ENCODE data around the gene PDCL3. TPM values are rescaled to one million over a fixed set of nuclear protein-coding genes. Genes with fewer than 3 reads are reported as not detected.

PDCL3 gene
- total RNA-seq, 3 donors from 2014 or later (not counting 1 experiment from before 2014, with no cell fraction given), result 22.3 to 27.3 (median 24.8) TPM

- no peak for TF ChIP-seq CTCF (IDR thresholded peaks at IDR 0.05)
- WGBS (ENCODE audit: insufficient coverage), result 90% methylated on average over 1 of the region's 1 CpG
- no peak for DNase-seq
- ATAC-seq, result no peak
- Histone ChIP-seq H3K9me3 (ENCODE audit: control insufficient read depth, insufficient read depth, low read length) (no peaks in the 10 kb centered on the region), H3K4me1 (ENCODE audit: control insufficient read depth, insufficient read depth, low read length) (no peaks in the 10 kb centered on the region), H3K27ac (ENCODE audit: low read length) (no peak overlapping the region), H3K36me3 (ENCODE audit: control insufficient read depth, insufficient read depth, low read length) (no peaks in the 10 kb centered on the region), H3K4me3 (ENCODE audit: low read length) (no peak overlapping the region), H3K27me3 (ENCODE audit: control insufficient read depth, insufficient read depth, low read length) (no peaks in the 10 kb centered on the region)
- H3K4me1 Mint-ChIP-seq, result no peaks in the 10 kb centered on the region
- H3K9me3 Mint-ChIP-seq, result no peaks in the 10 kb centered on the region
- no peak overlapping the region for H3K27ac Mint-ChIP-seq
- no peaks in the 10 kb centered on the region for H3K36me3 Mint-ChIP-seq
- no peak overlapping the region for H3K4me3 Mint-ChIP-seq
- H3K27me3 Mint-ChIP-seq (ENCODE audit: low read depth in 2 of 2), result peaks cover 21 to 32% of the 10 kb centered on the region in 2 donors
- intact Hi-C loops (cut with micrococcal nuclease), result no loop called here
Measured at GRCh38 chr2:100548771-100549170, 14.0 kb upstream of the PDCL3 start.

GRCh38 chr2:100551303-100551702 lies 11.5 kb upstream of the PDCL3 start:
- H3K36me3 Mint-ChIP-seq, result no peaks in the 10 kb centered on the region
- intact Hi-C loops (cut with micrococcal nuclease), result no loop called here
- no peak for ATAC-seq
- H3K27ac Mint-ChIP-seq, result no peak overlapping the region
- H3K27ac ChIP-seq (ENCODE audit: low read length), result no peak overlapping the region
- no peaks in the 10 kb centered on the region for H3K27me3 ChIP-seq (ENCODE audit: control insufficient read depth, insufficient read depth, low read length)
- peaks cover 12 to 14% of the 10 kb centered on the region in 2 donors for H3K4me1 Mint-ChIP-seq
- no peak for TF ChIP-seq CTCF (IDR thresholded peaks at IDR 0.05)
- 97% methylated on average over 3 of the region's 5 CpGs for WGBS (ENCODE audit: insufficient coverage)
- H3K9me3 Mint-ChIP-seq, result no peaks in the 10 kb centered on the region
- peaks cover 4% of the 10 kb centered on the region for H3K4me1 ChIP-seq (ENCODE audit: control insufficient read depth, insufficient read depth, low read length)
- H3K4me3 Mint-ChIP-seq, result no peak overlapping the region
- no peaks in the 10 kb centered on the region for H3K36me3 ChIP-seq (ENCODE audit: control insufficient read depth, insufficient read depth, low read length)
- H3K9me3 ChIP-seq (ENCODE audit: control insufficient read depth, insufficient read depth, low read length), result no peaks in the 10 kb centered on the region
- DNase-seq, result no peak
- no peak overlapping the region for H3K4me3 ChIP-seq (ENCODE audit: low read length)
- H3K27me3 Mint-ChIP-seq (ENCODE audit: low read depth in 2 of 2), result peaks cover 18 to 23% of the 10 kb centered on the region in 2 donors

GRCh38 chr2:100554798-100555407 lies 7.9 kb upstream of the PDCL3 start:
- Mint-ChIP-seq H3K27ac (peak overlapping the region in 1 of 2 donors; percentile 59), H3K4me3 (peak overlapping the region; percentile 18), H3K36me3 (no peaks in the 10 kb centered on the region), H3K9me3 (no peaks in the 10 kb centered on the region), H3K4me1 (peaks cover 12 to 14% of the 10 kb centered on the region in 2 donors), H3K27me3 (ENCODE audit: low read depth in 2 of 2) (no peaks in the 10 kb centered on the region)
- WGBS (ENCODE audit: insufficient coverage), result 47% methylated on average over 5 of the region's 10 CpGs
- no peak for TF ChIP-seq CTCF (IDR thresholded peaks at IDR 0.05)
- Histone ChIP-seq H3K36me3 (ENCODE audit: control insufficient read depth, insufficient read depth, low read length) (no peaks in the 10 kb centered on the region), H3K27ac (ENCODE audit: low read length) (no peak overlapping the region), H3K9me3 (ENCODE audit: control insufficient read depth, insufficient read depth, low read length) (no peaks in the 10 kb centered on the region), H3K27me3 (ENCODE audit: control insufficient read depth, insufficient read depth, low read length) (no peaks in the 10 kb centered on the region), H3K4me1 (ENCODE audit: control insufficient read depth, insufficient read depth, low read length) (peaks cover 4% of the 10 kb centered on the region), H3K4me3 (ENCODE audit: low read length) (no peak overlapping the region)
- ATAC-seq (peak in 2 of 3 donors; percentile 43 to 59), DNase-seq (peak in 1 of 2 donors; percentile 61)
- intact Hi-C loops (cut with micrococcal nuclease), result no loop called here

- Mint-ChIP-seq H3K36me3 (no peaks in the 10 kb centered on the region), H3K4me1 (peaks cover 12 to 15% of the 10 kb centered on the region in 2 donors), H3K27me3 (ENCODE audit: low read depth in 2 of 2) (no peaks in the 10 kb centered on the region), H3K9me3 (no peaks in the 10 kb centered on the region), H3K4me3 (no peak overlapping the region), H3K27ac (no peak overlapping the region)
- intact Hi-C loops (cut with micrococcal nuclease), result no loop called here
- H3K4me3 ChIP-seq (ENCODE audit: low read length), result no peak overlapping the region
- H3K9me3 ChIP-seq (ENCODE audit: control insufficient read depth, insufficient read depth, low read length), result no peaks in the 10 kb centered on the region
- H3K27ac ChIP-seq (ENCODE audit: low read length), result no peak overlapping the region
- H3K36me3 ChIP-seq (ENCODE audit: control insufficient read depth, insufficient read depth, low read length), result no peaks in the 10 kb centered on the region
- WGBS (ENCODE audit: insufficient coverage), result 100% methylated on average over 3 of the region's 4 CpGs
- H3K27me3 ChIP-seq (ENCODE audit: control insufficient read depth, insufficient read depth, low read length), result no peaks in the 10 kb centered on the region
- DNase-seq, result no peak
- TF ChIP-seq CTCF (IDR thresholded peaks at IDR 0.05), result no peak
- peaks cover 6% of the 10 kb centered on the region for H3K4me1 ChIP-seq (ENCODE audit: control insufficient read depth, insufficient read depth, low read length)
- ATAC-seq, result no peak
Measured at GRCh38 chr2:100556746-100557145, 6.0 kb upstream of the PDCL3 start.
